ENCODE measurements around the gene ARMC5.

ARMC5 gene

DNA sequence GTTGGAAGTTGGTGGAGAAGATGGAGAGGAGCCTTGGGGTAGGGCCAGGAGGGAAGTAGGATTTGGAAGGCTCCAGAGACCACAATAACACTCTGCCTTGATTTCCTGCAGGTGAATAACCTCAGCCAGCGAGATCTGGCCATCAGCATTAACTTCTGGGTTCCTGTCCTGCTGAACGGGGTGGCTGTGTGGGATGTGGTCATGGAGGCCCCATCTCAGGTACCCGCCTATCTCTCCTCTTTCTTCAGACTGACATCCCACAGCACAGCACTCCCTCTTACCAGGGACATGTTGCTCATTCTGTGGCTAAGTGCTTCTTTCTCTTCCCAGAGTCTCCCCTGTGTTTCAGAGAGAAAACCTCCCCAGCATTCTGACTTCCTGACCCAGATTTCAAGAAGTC, 36.1 kb upstream of the ARMC5 start:
- TF ChIP-seq, protein P1, sequence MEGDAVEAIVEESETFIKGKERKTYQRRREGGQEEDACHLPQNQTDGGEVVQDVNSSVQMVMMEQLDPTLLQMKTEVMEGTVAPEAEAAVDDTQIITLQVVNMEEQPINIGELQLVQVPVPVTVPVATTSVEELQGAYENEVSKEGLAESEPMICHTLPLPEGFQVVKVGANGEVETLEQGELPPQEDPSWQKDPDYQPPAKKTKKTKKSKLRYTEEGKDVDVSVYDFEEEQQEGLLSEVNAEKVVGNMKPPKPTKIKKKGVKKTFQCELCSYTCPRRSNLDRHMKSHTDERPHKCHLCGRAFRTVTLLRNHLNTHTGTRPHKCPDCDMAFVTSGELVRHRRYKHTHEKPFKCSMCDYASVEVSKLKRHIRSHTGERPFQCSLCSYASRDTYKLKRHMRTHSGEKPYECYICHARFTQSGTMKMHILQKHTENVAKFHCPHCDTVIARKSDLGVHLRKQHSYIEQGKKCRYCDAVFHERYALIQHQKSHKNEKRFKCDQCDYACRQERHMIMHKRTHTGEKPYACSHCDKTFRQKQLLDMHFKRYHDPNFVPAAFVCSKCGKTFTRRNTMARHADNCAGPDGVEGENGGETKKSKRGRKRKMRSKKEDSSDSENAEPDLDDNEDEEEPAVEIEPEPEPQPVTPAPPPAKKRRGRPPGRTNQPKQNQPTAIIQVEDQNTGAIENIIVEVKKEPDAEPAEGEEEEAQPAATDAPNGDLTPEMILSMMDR (IDR thresholded peaks at IDR 0.05; ENCODE audit: low read depth, low read length, missing control alignments), result no peak
- no peak overlapping the region for H3K4me3 ChIP-seq (replicated peaks; ENCODE audit: low read depth, low read length)
- DNase-seq (ENCODE audit: extremely low read depth, low read depth), result no peak

DNA sequence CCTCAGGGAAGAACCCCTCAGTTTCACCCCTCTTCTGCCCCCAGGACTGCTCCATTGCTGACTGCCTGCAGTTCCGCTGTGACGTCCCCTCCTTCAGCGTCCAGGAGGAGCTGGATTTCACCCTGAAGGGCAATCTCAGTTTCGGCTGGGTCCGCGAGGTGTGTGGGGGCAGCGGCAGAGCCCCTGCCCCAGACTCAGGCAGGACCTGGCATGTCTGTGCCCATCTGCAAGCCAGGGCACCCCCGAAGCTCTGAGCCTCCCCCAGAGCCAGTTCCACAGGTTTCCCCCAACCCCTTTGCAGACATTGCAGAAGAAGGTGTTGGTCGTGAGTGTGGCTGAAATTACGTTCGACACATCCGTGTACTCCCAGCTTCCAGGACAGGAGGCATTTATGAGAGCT, 35.5 kb upstream of the ARMC5 start:
- DNase-seq (ENCODE audit: extremely low read depth, low read depth), result no peak
- TF ChIP-seq, protein P1 (IDR thresholded peaks at IDR 0.05; ENCODE audit: low read depth, low read length, missing control alignments), result no peak
- no peak overlapping the region for H3K4me3 ChIP-seq (replicated peaks; ENCODE audit: low read depth, low read length)

DNA sequence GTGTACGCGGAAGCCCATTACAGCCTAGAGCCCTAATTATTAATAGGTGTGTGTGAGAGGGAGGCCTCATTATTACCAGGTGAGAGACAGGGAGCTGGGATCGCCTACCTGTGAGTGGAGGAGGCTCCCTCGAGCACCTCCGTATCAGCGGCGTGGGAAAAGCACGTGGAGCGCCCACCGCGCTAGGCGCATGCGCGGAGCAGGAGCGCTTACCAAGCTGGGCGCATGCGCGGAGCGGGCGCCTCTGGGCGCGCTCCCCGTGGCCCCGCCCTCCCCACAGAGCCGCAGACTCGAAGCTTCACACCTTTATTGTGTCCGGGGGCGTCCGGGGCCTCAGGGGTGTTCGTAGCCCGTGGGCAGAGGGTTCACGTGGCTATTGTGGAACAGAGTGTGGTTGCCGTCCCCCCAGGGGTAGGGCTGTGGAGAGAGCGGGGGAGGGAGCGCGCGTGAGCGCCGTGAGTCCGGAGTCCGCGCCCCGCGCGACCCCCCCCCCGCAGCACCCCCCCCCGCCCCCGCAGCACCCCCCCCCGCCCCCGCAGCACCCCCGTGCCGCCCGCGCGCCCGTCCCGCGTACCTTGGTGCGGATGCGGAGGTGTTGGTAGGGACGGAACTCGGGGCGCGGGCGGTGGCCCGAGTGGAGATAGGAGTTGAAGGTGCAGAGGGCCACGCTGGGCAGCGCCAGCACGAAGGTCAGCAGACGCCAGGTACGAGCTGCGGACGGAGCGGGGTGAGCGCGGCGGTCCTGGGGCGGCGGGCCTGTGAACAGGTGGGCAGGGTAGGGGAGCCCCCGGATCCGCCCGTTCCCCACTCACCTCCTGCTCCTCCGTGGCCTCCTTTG, 31.6 kb upstream of the ARMC5 start:
- no peak overlapping the region for H3K4me3 ChIP-seq (replicated peaks; ENCODE audit: low read depth, low read length)
- no peak for DNase-seq (ENCODE audit: extremely low read depth, low read depth)
- TF ChIP-seq, protein P1 (IDR thresholded peaks at IDR 0.05; ENCODE audit: low read depth, low read length, missing control alignments), result no peak

DNA sequence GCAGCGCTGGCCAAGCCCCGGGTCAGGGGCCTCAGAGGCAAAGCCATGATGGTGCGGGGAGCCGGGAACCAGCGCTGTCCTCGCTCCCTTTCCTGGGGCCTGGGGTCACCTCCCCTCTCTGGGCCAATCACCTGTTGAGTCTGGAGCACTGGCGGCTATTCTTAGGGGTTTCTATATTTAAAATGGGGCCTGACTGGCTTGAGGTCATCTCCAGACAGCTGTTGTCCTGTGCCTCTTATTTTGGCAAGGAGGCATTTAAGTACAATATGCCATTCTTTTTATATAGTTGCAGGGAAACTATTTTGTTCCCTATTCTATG, 31.1 kb upstream of the ARMC5 start, which contains the start of gene COX6A2:
Gene COX6A2, minus strand, starts transcription at position 82 of the 319 bp plus-strand sequence. Its CDS starts 35 bp downstream, at position 47.
- no peak within 1 kb of the TSS for H3K4me3 ChIP-seq (replicated peaks; ENCODE audit: low read depth, low read length)
- no peak for DNase-seq (ENCODE audit: extremely low read depth, low read depth)
- TF ChIP-seq, protein P1 (IDR thresholded peaks at IDR 0.05; ENCODE audit: low read depth, low read length, missing control alignments), result no peak

DNA sequence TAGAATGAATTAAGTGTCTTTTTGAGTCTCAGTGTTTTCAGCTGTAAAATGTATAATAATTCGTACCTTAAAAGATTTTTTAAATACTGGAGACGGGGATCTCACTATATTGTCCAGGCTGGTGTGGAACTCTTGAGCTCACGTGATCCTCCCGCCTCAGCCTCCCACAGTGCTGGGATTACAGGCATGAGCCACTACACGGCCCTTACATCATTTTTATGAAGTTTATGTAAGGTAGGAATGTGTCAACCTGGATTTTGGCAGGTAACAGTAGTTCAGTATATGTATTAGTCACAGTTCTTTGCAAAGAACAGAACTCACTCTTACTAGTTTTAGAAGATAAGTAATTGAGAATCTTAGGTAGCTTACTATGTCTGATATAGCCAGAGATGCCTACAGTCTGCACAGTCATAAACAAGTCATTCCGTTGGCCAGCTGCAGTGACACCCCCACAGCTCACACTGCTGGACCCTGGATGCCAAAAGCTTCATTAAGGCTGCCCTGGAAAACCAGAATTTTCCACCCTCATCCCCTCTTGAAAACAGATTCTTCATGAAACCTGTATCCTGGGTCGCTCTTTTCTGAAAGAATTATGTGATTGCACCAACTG, 30.6 kb upstream of the ARMC5 start:
- DNase-seq (ENCODE audit: extremely low read depth, low read depth), result no peak
- TF ChIP-seq, protein P1 (IDR thresholded peaks at IDR 0.05; ENCODE audit: low read depth, low read length, missing control alignments), result no peak
- H3K4me3 ChIP-seq (replicated peaks; ENCODE audit: low read depth, low read length), result no peak overlapping the region

DNA sequence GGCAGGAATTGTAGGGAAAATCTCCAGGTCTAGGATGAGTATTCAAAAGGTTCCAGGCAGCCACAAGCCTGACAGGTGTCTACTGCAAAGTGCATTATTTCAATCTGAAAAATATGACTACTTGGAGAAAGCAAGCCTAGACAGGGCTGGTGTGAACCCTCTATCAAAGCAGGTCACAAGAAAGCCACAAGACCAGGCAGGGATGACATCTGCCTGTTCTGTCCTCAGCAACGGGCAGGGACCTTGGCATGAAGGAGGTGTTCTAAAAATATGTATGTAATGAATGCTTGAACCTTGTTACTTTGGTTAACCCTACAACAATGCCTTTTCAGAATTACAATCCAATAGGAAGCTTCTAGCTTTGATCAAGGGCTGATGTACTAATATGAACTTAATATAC, 30.0 kb upstream of the ARMC5 start:
- no peak for DNase-seq (ENCODE audit: extremely low read depth, low read depth)
- no peak overlapping the region for H3K4me3 ChIP-seq (replicated peaks; ENCODE audit: low read depth, low read length)
- TF ChIP-seq, protein P1 (IDR thresholded peaks at IDR 0.05; ENCODE audit: low read depth, low read length, missing control alignments), result no peak
